H9 (cell line): Measurements from ENCODE around the gene ZBTB43. TPM values are rescaled to one million over a fixed set of nuclear protein-coding genes. Genes with fewer than 3 reads are reported as not detected.

Experiments
- DNase-seq: peaks from one replicate; pipeline ENCODE4 v3.0.0-alpha.2; 2017
- H2AFZ ChIP-seq: one replicate; pipeline ENCODE4 v1.6.1; 2013; ENCODE audit warnings: mild to moderate bottlenecking, low read length, control low read depth, moderate library complexity
- H2AK5ac ChIP-seq: 2 replicates; pipeline ENCODE4 v1.6.1; 2013; ENCODE audit warnings: low read length, control low read depth, mixed read lengths; ENCODE audit not compliant: insufficient read length
- H2BK120ac ChIP-seq: one replicate; pipeline ENCODE4 v1.6.1; 2013; ENCODE audit warnings: low read depth, mild to moderate bottlenecking, low read length, control low read depth, inconsistent platforms; ENCODE audit not compliant: poor library complexity, severe bottlenecking
- H2BK12ac ChIP-seq: 2 replicates; pipeline ENCODE4 v1.6.1; 2013; ENCODE audit warnings: low read length, control low read depth, mixed read lengths, low read depth; ENCODE audit not compliant: insufficient read length
- H2BK15ac ChIP-seq: 2 replicates; pipeline ENCODE4 v1.6.1; 2013; ENCODE audit warnings: low read depth, low read length, control low read depth
- H2BK20ac ChIP-seq: one replicate; pipeline ENCODE4 v1.6.1; 2013; ENCODE audit warnings: low read depth, mild to moderate bottlenecking, low read length, control low read depth, inconsistent platforms; ENCODE audit not compliant: poor library complexity, severe bottlenecking
- H2BK5ac ChIP-seq: 2 replicates; pipeline ENCODE4 v1.6.1; 2013; ENCODE audit warnings: low read length, control low read depth, mixed read lengths; ENCODE audit not compliant: insufficient read length
- H3K14ac ChIP-seq: 2 replicates; pipeline ENCODE4 v1.6.1; 2013; ENCODE audit warnings: low read length, control low read depth; ENCODE audit not compliant: insufficient read depth
- H3K18ac ChIP-seq: 2 replicates; pipeline ENCODE4 v1.6.1; 2013; ENCODE audit warnings: low read depth, mild to moderate bottlenecking, mixed read lengths, low read length, control low read depth; ENCODE audit not compliant: insufficient read length
- H3K23ac ChIP-seq: 2 replicates; pipeline ENCODE4 v1.6.1; 2013; ENCODE audit warnings: low read length, control low read depth, mixed read lengths, low read depth; ENCODE audit not compliant: insufficient read length
- H3K23me2 ChIP-seq: 2 replicates; pipeline ENCODE4 v1.6.1; 2013; ENCODE audit warnings: low read depth, mild to moderate bottlenecking, mixed read lengths, low read length, control low read depth; ENCODE audit not compliant: insufficient read length, poor library complexity, severe bottlenecking
- H3K27ac ChIP-seq: 2 replicates; pipeline ENCODE4 v1.5.1; 2013; ENCODE audit warnings: low read length, control low read depth, mixed read lengths, low read depth; ENCODE audit not compliant: insufficient read length
- H3K27me3 ChIP-seq: 2 replicates; pipeline ENCODE4 v1.6.1; 2013; ENCODE audit warnings: low read length, control low read depth, inconsistent platforms; ENCODE audit not compliant: insufficient read depth
- H3K4ac ChIP-seq: 2 replicates; pipeline ENCODE4 v1.6.1; 2013; ENCODE audit warnings: low read depth, mild to moderate bottlenecking, control low read depth, inconsistent platforms, low read length, moderate library complexity
- H3K4me1 ChIP-seq: 2 replicates; pipeline ENCODE4 v1.6.1; 2013; ENCODE audit warnings: low read length, control low read depth, inconsistent platforms; ENCODE audit not compliant: insufficient read depth
- H3K4me2 ChIP-seq: 2 replicates; pipeline ENCODE4 v1.6.1; 2013; ENCODE audit warnings: low read length, control low read depth, mixed read lengths; ENCODE audit not compliant: insufficient read length, insufficient read depth
- H3K56ac ChIP-seq: 2 replicates; pipeline ENCODE4 v1.6.1; 2013; ENCODE audit warnings: low read depth, mild to moderate bottlenecking, mixed read lengths, low read length, control low read depth; ENCODE audit not compliant: insufficient read length
- H3K79me1 ChIP-seq: 2 replicates; pipeline ENCODE4 v1.6.1; 2013; ENCODE audit warnings: low read depth, mild to moderate bottlenecking, moderate library complexity, low read length, control low read depth, inconsistent platforms; ENCODE audit not compliant: insufficient read depth, poor library complexity, severe bottlenecking
- H3K79me2 ChIP-seq: 2 replicates; pipeline ENCODE4 v1.6.1; 2013; ENCODE audit warnings: low read length, control low read depth, inconsistent platforms; ENCODE audit not compliant: insufficient read depth
- H3K9ac ChIP-seq: 2 replicates; pipeline ENCODE4 v1.6.1; 2013; ENCODE audit warnings: low read length, control low read depth, mixed read lengths; ENCODE audit not compliant: insufficient read length; ENCODE audit errors: extremely low read depth
- H3K9me3 ChIP-seq: one replicate; pipeline ENCODE4 v1.6.1; 2013; ENCODE audit warnings: low read depth, low read length, inconsistent platforms; ENCODE audit not compliant: control insufficient read depth
- H3T11ph ChIP-seq: one replicate; pipeline ENCODE4 v1.6.1; 2013; ENCODE audit warnings: mild to moderate bottlenecking, low read length, control low read depth, inconsistent platforms
- H4K20me1 ChIP-seq: one replicate; pipeline ENCODE4 v1.6.1; 2013; ENCODE audit not compliant: control insufficient read depth, insufficient read length, insufficient read depth
- H4K5ac ChIP-seq: 2 replicates; pipeline ENCODE4 v1.6.1; 2013; ENCODE audit warnings: low read depth, mild to moderate bottlenecking, mixed read lengths, low read length, control low read depth; ENCODE audit not compliant: insufficient read length
- H4K8ac ChIP-seq: replicated peaks from 2 replicates; pipeline ENCODE4 v1.6.1; 2013; ENCODE audit warnings: low read length, control low read depth, mixed read lengths, low read depth; ENCODE audit not compliant: insufficient read length
- H4K91ac ChIP-seq: 2 replicates; pipeline ENCODE4 v1.6.1; 2013; ENCODE audit warnings: low read depth, mild to moderate bottlenecking, moderate library complexity, mixed read lengths, low read length, control low read depth; ENCODE audit not compliant: insufficient read length
- H3K27ac Mint-ChIP-seq, 3 experiments: 2 replicates in 2 of 3; 3 replicates in 1 of 3; pipeline ENCODE4 v1.8.0; 2020 to 2021; ENCODE audit warnings: mixed read lengths in 3 of 3, mild to moderate bottlenecking in 1 of 3, moderate library complexity in 1 of 3
- H3K27me3 Mint-ChIP-seq: 2 replicates; pipeline ENCODE4 v1.8.0; 2021; ENCODE audit warnings: low read depth, mild to moderate bottlenecking, moderate library complexity, mixed read lengths
- H3K36me3 Mint-ChIP-seq, 3 experiments: 2 replicates in 2 of 3; 3 replicates in 1 of 3; pipeline ENCODE4 v1.8.0; 2020 to 2021; ENCODE audit warnings: low read depth in 3 of 3, mixed read lengths in 3 of 3; ENCODE audit not compliant: insufficient read depth in 1 of 3
- H3K4me1 Mint-ChIP-seq, 2 experiments: 2 replicates each; pipeline ENCODE4 v1.8.0; 2020; ENCODE audit warnings: mixed read lengths in 2 of 2
- H3K4me3 Mint-ChIP-seq, 2 experiments: 2 replicates in 1 of 2; 3 replicates in 1 of 2; pipeline ENCODE4 v1.8.0; 2020 to 2021; ENCODE audit warnings: mild to moderate bottlenecking in 2 of 2, mixed read lengths in 2 of 2, moderate library complexity in 1 of 2
- H3K9me3 Mint-ChIP-seq, 2 experiments: 2 replicates in 1 of 2; 3 replicates in 1 of 2; pipeline ENCODE4 v1.8.0; 2020; ENCODE audit warnings: mild to moderate bottlenecking in 2 of 2, mixed read lengths in 2 of 2, moderate library complexity in 1 of 2
- CTCF ChIP-seq: fragments of 200-600 bp; sonication (generic); conservative IDR thresholded peaks from 3 replicates; pipeline ENCODE4 v1.8.0; 2021; ENCODE audit warnings: antibody characterized with exemption, mild to moderate bottlenecking
- WGBS: extraction: QIAGEN DNeasy Blood & Tissue Kit; methylation state at CpG from one replicate; pipeline ENCODE4 v1.1.7; 2013; ENCODE audit warnings: missing lambda C conversion rate, low lambda C conversion rate, mixed read lengths; ENCODE audit not compliant: insufficient read length; ENCODE audit errors: extremely low coverage; 5-methylcytosine and 5-hydroxymethylcytosine counted together
- total RNA-seq: library from RNA; stranded (reverse); gene quantifications from 2 replicates; pipeline ENCODE4 v1.2.1, GENCODE V29; 2021

Gene ZBTB43
- total RNA-seq, 1 experiment from 2014 or later, result 15.7 TPM

- H2AFZ ChIP-seq, result no peak overlapping the region
- no peak for TF ChIP-seq CTCF
- Mint-ChIP-seq H3K27me3 (peaks cover 19% of the 10 kb centered on the region), H3K4me1 (no peaks in the 10 kb centered on the region), H3K36me3 (no peaks in the 10 kb centered on the region), H3K4me3 (no peak overlapping the region; a peak in 1 of 5 replicates), H3K27ac (no peak overlapping the region), H3K9me3 (no peaks in the 10 kb centered on the region)
- no CpG with 5 or more reads among the region's 7 CpGs for WGBS
- no peak overlapping the region for H3K27ac ChIP-seq
- H3K9me3 ChIP-seq, result no peaks in the 10 kb centered on the region
- H3K14ac ChIP-seq, result no peak overlapping the region
- no peak overlapping the region for H3K9ac ChIP-seq
- no peak overlapping the region for H2BK120ac ChIP-seq
- H2AK5ac ChIP-seq, result no peak overlapping the region
- H3K27me3 ChIP-seq, result no peaks in the 10 kb centered on the region
- H2BK5ac ChIP-seq, result no peak overlapping the region
- H3K23me2 ChIP-seq, result no peaks in the 10 kb centered on the region
- no peak overlapping the region for H2BK12ac ChIP-seq
- H3K4ac ChIP-seq, result no peak overlapping the region
- H3K18ac ChIP-seq, result peak overlapping the region; percentile 22
- no peak overlapping the region for H3K56ac ChIP-seq
- no peak overlapping the region for H4K5ac ChIP-seq
- no peak overlapping the region for H4K91ac ChIP-seq
- peak; percentile 54 for DNase-seq
- no peaks in the 10 kb centered on the region for H3K4me1 ChIP-seq
- H3K4me2 ChIP-seq, result no peak overlapping the region
- no peaks in the 10 kb centered on the region for H3K79me1 ChIP-seq
- H3K23ac ChIP-seq, result no peak overlapping the region
- H4K8ac ChIP-seq, result no peak overlapping the region
- H2BK20ac ChIP-seq, result no peak overlapping the region
- no peaks in the 10 kb centered on the region for H3K79me2 ChIP-seq
- H3T11ph ChIP-seq, result no peak overlapping the region
- no peaks in the 10 kb centered on the region for H4K20me1 ChIP-seq
- H2BK15ac ChIP-seq, result no peak overlapping the region
These were observed 41.6 kb upstream of the ZBTB43 start for GRCh38 chr9:126763130-126763764.
